SK-N-MC (cell line): ENCODE data around the gene PRKN.

Experiments used
- EZH2 ChIP-seq: fragments of 200-600 bp; sonication (generic); IDR thresholded peaks from one replicate; pipeline ENCODE4 v1.6.1; 2017; ENCODE audit warnings: antibody characterized with exemption
- POLR2AphosphoS5 ChIP-seq: IDR thresholded peaks from 2 replicates; pipeline ENCODE4 v1.6.1; 2012; ENCODE audit warnings: mild to moderate bottlenecking, low read depth, low read length, borderline replicate concordance

DNA sequence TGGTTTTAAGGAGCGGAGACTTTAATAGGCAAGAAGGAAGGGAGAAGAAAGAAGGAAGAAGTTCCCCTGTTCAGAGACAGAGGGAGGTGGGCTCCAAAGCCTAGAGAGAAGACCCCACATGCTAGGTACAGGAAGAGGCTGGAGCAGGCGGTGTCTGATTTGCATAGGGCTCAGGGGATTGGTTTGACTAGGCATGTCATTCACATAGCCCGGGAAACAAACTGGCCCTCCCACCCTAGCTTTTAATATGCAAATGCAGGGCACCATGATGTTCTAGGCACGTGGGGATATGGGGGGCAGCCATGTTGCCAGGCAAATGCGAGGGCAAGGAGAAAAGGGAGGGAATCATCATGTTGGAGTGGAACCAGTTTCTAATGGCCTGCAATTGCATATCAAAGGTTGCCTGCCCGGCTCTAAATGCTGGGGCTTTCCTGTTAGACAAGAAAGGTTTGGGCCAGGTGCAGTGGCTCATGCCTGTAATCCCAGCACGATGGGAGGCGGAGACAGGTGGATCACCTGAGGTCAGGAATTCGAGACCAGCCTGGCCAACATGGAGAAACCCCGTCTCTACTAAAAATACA lies 1419.4 kb downstream of the PRKN start:
- no peak for TF ChIP-seq EZH2
- no peak for TF ChIP-seq POLR2AphosphoS5
